SU-DHL-6 (cell line): ENCODE data around the gene ZFHX3.

Experiments
- EZH2phosphoT487 ChIP-seq: fragments of 200-600 bp; sonication (generic), shearing (Covaris generic); conservative IDR thresholded peaks from 2 replicates; pipeline ENCODE4 v1.6.1; 2018; ENCODE audit warnings: mild to moderate bottlenecking, antibody characterized with exemption, low read length, moderate library complexity, mixed read lengths
- TF ChIP-seq, protein P1 (sequence below): fragments of 200-600 bp; sonication (generic); IDR thresholded peaks from one replicate; pipeline ENCODE4 v1.5.1; 2017; ENCODE audit warnings: antibody characterized with exemption, mild to moderate bottlenecking, low read length, moderate library complexity; ENCODE audit not compliant: insufficient read depth, poor library complexity, severe bottlenecking

GRCh38 chr16:72948238-72948829, 99.6 kb downstream of the ZFHX3 start:
- TF ChIP-seq, protein P1, sequence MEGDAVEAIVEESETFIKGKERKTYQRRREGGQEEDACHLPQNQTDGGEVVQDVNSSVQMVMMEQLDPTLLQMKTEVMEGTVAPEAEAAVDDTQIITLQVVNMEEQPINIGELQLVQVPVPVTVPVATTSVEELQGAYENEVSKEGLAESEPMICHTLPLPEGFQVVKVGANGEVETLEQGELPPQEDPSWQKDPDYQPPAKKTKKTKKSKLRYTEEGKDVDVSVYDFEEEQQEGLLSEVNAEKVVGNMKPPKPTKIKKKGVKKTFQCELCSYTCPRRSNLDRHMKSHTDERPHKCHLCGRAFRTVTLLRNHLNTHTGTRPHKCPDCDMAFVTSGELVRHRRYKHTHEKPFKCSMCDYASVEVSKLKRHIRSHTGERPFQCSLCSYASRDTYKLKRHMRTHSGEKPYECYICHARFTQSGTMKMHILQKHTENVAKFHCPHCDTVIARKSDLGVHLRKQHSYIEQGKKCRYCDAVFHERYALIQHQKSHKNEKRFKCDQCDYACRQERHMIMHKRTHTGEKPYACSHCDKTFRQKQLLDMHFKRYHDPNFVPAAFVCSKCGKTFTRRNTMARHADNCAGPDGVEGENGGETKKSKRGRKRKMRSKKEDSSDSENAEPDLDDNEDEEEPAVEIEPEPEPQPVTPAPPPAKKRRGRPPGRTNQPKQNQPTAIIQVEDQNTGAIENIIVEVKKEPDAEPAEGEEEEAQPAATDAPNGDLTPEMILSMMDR, result no peak
- TF ChIP-seq EZH2phosphoT487, result no peak
